GM12878 (cell line): ENCODE data around the gene SMIM38.

Experiments
- CEBPB ChIP-seq, 2 experiments: fragments of 150-350 bp in 1 of 2; IDR thresholded peaks; 2 replicates each; pipeline ENCODE4 v1.6.1; 2012 to 2014; ENCODE audit warnings: low read depth in 2 of 2, low read length in 2 of 2, borderline replicate concordance in 1 of 2, inconsistent platforms in 1 of 2
- CTCF ChIP-seq, 3 experiments: IDR thresholded peaks in 2 of 3; conservative IDR thresholded peaks in 1 of 3; 2 replicates each; pipeline ENCODE4 v1.5.1; 2011; ENCODE audit warnings: low read depth in 3 of 3, low read length in 3 of 3, mild to moderate bottlenecking in 3 of 3, control low read depth in 2 of 3, moderate library complexity in 2 of 3, inconsistent platforms in 1 of 3, mixed read lengths in 1 of 3; ENCODE audit not compliant: control insufficient read depth in 2 of 3, insufficient read depth in 1 of 3; ENCODE audit errors: extremely low read depth in 1 of 3
- HDAC2 ChIP-seq: fragments of 200-600 bp; sonication (generic); IDR thresholded peaks from 2 replicates; pipeline ENCODE4 v1.6.1; 2017
- JUND ChIP-seq: IDR thresholded peaks from 2 replicates; pipeline ENCODE4 v1.6.1; 2012; ENCODE audit warnings: low read depth, mild to moderate bottlenecking, low read length, improper control_type of control experiment, moderate library complexity
- MYC ChIP-seq: IDR thresholded peaks from 2 replicates; pipeline ENCODE4 v1.6.1; 2011; ENCODE audit warnings: mild to moderate bottlenecking, low read length, moderate library complexity, inconsistent platforms; ENCODE audit not compliant: insufficient read depth, insufficient replicate concordance, insufficient read length, severe bottlenecking
- POU2F2 ChIP-seq: IDR thresholded peaks from 3 replicates; pipeline ENCODE4 v1.6.1; 2011; ENCODE audit warnings: low read depth, mild to moderate bottlenecking, low read length, borderline replicate concordance
- SP1 ChIP-seq: IDR thresholded peaks from one replicate; pipeline ENCODE4 v1.6.1; 2011; ENCODE audit warnings: low read depth, low read length
- ZNF217 ChIP-seq: fragments of 450-650 bp; IDR thresholded peaks from 2 replicates; pipeline ENCODE4 v1.6.1; 2017; ENCODE audit warnings: antibody characterized with exemption, mild to moderate bottlenecking
- TF ChIP-seq, protein P1 (sequence below): IDR thresholded peaks from 2 replicates; pipeline ENCODE4 v1.6.1; 2012; ENCODE audit warnings: low read depth, low read length, improper control_type of control experiment
- TF ChIP-seq, protein P2 (sequence below): fragments of 450-650 bp; IDR thresholded peaks from 2 replicates; pipeline ENCODE4 v1.6.1; 2018; ENCODE audit warnings: borderline replicate concordance, mild to moderate bottlenecking; ENCODE audit not compliant: partially characterized antibody

DNA sequence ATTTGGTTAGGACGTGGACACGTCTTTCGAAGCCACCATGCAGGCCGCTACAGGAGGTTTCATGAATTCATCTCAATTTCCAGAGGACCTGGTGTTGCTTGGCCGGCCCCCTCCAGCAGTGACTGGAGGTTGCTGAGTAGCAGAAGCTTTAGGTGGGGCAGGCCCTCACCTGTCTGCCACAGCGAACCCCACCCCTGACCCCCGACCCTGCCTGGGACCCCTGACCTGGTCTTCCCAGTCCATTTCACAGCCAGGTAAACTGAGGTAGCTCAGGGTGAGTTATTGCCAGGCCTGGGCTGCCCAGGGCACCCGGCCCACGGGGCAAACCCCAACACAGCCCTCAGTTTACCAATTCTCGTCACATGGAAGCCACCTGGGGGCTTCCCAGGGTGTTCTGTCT, 39.1 kb upstream of the SMIM38 start:
- TF ChIP-seq CTCF (IDR thresholded peaks at IDR 0.05 in 2 of 3, conservative IDR thresholded peaks at IDR 0.05 in 1 of 3; ENCODE audit: control insufficient read depth in 2 of 3, extremely low read depth in 1 of 3, insufficient read depth in 1 of 3, low read depth in 3 of 3, low read length in 3 of 3) = no peak
- no peak for TF ChIP-seq POU2F2
- TF ChIP-seq, protein P1, sequence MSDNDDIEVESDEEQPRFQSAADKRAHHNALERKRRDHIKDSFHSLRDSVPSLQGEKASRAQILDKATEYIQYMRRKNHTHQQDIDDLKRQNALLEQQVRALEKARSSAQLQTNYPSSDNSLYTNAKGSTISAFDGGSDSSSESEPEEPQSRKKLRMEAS = no peak
- TF ChIP-seq JUND = no peak
- no peak for TF ChIP-seq CEBPB (IDR thresholded peaks at IDR 0.05; ENCODE audit: borderline replicate concordance in 1 of 2, low read depth in 2 of 2, low read length in 2 of 2)
- TF ChIP-seq ZNF217 = no peak
- TF ChIP-seq HDAC2 = no peak
- TF ChIP-seq SP1 = no peak
- TF ChIP-seq MYC = no peak
- TF ChIP-seq, protein P2, sequence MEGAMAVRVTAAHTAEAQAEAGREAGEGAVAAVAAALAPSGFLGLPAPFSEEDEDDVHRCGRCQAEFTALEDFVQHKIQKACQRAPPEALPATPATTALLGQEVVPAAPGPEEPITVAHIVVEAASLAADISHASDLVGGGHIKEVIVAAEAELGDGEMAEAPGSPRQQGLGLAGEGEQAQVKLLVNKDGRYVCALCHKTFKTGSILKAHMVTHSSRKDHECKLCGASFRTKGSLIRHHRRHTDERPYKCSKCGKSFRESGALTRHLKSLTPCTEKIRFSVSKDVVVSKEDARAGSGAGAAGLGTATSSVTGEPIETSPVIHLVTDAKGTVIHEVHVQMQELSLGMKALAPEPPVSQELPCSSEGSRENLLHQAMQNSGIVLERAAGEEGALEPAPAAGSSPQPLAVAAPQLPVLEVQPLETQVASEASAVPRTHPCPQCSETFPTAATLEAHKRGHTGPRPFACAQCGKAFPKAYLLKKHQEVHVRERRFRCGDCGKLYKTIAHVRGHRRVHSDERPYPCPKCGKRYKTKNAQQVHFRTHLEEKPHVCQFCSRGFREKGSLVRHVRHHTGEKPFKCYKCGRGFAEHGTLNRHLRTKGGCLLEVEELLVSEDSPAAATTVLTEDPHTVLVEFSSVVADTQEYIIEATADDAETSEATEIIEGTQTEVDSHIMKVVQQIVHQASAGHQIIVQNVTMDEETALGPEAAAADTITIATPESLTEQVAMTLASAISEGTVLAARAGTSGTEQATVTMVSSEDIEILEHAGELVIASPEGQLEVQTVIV = no peak
